Measurements from ENCODE around the gene PRR12.

PRR12 gene

GRCh38 chr19:49655570-49656455 is 64.8 kb downstream of the PRR12 start:
- ATAC-seq (replicated peaks) (peak; percentile 59), DNase-seq (no peak)
- H3K4me3 Mint-ChIP-seq, result no peak overlapping the region
- peaks cover 60% of the 10 kb centered on the region for H3K36me3 Mint-ChIP-seq (ENCODE audit: insufficient read depth)
- H3K9me3 Mint-ChIP-seq, result no peaks in the 10 kb centered on the region
- H3K27ac Mint-ChIP-seq, result peak overlapping the region; percentile 60 to 84
- no peaks in the 10 kb centered on the region for H3K27me3 Mint-ChIP-seq
- peaks cover 7% of the 10 kb centered on the region in 2 donors for H3K4me1 Mint-ChIP-seq (ENCODE audit: low read depth in 2 of 2)

- H3K4me1 Mint-ChIP-seq (ENCODE audit: low read depth in 2 of 2), result peaks cover 7% of the 10 kb centered on the region in 2 donors
- no peak overlapping the region for H3K4me3 Mint-ChIP-seq
- ATAC-seq (replicated peaks) (no peak), DNase-seq (no peak)
- no peak overlapping the region for H3K27ac Mint-ChIP-seq
- no peaks in the 10 kb centered on the region for H3K27me3 Mint-ChIP-seq
- no peaks in the 10 kb centered on the region for H3K9me3 Mint-ChIP-seq
- peaks cover 60% of the 10 kb centered on the region for H3K36me3 Mint-ChIP-seq (ENCODE audit: insufficient read depth)
These were observed 65.6 kb downstream of the PRR12 start for GRCh38 chr19:49656456-49657109.

DNA sequence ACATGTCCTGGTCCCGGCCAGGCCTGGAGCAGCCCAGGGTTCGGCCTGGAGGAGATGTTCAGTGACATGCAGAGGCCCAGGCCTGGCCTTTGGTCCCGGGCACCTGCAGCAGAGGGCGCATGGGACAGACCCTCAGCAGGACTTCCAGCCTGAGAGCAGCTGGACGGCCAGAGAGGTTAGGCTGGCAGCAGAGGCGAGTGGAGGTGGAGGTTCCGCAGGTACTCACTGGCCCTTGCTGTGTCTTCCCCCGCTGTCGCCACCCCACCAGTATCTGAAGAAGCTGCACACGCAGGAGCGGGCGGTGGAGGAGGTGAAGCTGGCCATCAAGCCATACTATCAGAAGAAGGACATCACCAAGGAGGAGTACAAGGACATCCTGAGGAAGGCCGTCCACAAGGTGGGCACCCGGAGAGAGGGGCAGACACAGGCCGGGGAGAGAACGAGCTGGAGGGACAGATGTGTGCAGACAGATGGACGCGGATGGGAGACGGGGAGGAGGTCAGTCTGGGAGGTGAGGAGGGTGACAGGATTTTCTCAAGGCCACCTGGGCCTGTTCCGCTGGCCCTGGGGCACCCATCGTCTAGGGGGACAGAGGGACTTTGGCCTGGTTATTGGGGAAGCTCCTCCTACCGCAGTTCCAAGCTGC is 66.6 kb downstream of the PRR12 start:
- H3K27ac Mint-ChIP-seq, result peak overlapping the region; percentile 55 to 77
- no peaks in the 10 kb centered on the region for H3K9me3 Mint-ChIP-seq
- no peak for DNase-seq
- peaks cover 7 to 13% of the 10 kb centered on the region in 2 donors for H3K4me1 Mint-ChIP-seq (ENCODE audit: low read depth in 2 of 2)
- no peak for ATAC-seq (replicated peaks)
- H3K4me3 Mint-ChIP-seq, result no peak overlapping the region
- no peaks in the 10 kb centered on the region for H3K27me3 Mint-ChIP-seq
- peaks cover 68% of the 10 kb centered on the region for H3K36me3 Mint-ChIP-seq (ENCODE audit: insufficient read depth)

DNA sequence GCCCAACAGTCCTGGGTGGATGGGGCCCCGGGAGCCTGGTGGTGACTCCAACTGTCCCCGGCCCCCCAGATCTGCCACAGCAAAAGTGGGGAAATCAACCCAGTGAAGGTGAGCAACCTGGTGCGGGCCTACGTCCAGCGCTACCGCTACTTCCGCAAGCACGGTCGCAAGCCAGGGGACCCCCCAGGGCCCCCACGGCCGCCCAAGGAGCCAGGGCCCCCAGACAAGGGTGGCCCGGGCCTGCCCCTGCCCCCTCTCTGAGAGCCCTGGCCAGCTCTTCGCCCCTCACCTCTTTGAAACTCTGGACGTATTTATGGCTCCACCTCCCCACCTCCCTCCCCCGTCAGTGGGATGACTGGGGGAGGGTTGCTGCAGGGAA is 67.1 kb downstream of the PRR12 start:
- peaks cover 7 to 16% of the 10 kb centered on the region in 2 donors for H3K4me1 Mint-ChIP-seq (ENCODE audit: low read depth in 2 of 2)
- H3K9me3 Mint-ChIP-seq, result no peaks in the 10 kb centered on the region
- ATAC-seq (replicated peaks), result no peak
- no peaks in the 10 kb centered on the region for H3K27me3 Mint-ChIP-seq
- H3K4me3 Mint-ChIP-seq, result no peak overlapping the region
- no peak for DNase-seq
- peak overlapping the region; percentile 55 to 77 for H3K27ac Mint-ChIP-seq
- peaks cover 69% of the 10 kb centered on the region for H3K36me3 Mint-ChIP-seq (ENCODE audit: insufficient read depth)

- ATAC-seq (replicated peaks), result no peak
- H3K27ac Mint-ChIP-seq, result peak overlapping the region in 1 of 2 donors; percentile 80
- no peak for DNase-seq
- H3K4me3 Mint-ChIP-seq, result no peak overlapping the region
- H3K4me1 Mint-ChIP-seq (ENCODE audit: low read depth in 2 of 2), result peaks cover 12 to 21% of the 10 kb centered on the region in 2 donors
- peaks cover 71% of the 10 kb centered on the region for H3K36me3 Mint-ChIP-seq (ENCODE audit: insufficient read depth)
- H3K27me3 Mint-ChIP-seq, result no peaks in the 10 kb centered on the region
- no peaks in the 10 kb centered on the region for H3K9me3 Mint-ChIP-seq
These were observed 67.8 kb downstream of the PRR12 start for GRCh38 chr19:49658566-49659442.

DNA sequence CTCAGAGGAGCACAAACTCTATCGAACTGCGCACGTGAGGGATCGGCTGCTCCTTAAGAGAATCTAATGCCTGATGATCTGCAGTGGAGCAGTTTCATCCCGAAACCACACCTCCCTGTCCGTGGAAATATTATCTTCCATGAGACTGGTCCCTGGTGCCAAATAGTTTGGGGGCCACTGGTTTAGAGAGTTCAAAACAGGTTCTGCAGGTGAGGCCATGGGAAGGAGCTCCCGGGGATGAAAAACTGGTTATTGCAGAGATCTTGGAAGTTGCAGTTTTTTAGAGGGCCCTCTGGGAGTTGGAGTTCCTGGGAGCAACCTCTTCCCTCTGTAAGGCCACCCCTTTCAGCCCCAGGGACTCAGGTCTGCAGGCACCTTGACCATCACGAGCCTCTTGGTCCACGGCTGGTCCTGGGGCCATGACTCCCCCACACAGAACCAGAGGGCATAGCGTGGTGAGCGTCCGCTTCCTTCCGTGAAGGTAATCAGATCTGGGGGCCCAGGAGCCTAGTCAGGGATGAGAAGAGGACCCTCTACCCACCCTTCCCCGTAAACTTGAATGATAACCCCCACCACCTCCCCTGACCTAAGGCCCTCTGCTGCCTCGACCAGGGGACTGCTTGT is 69.5 kb downstream of the PRR12 start:
- DNase-seq, result no peak
- H3K27me3 Mint-ChIP-seq, result no peaks in the 10 kb centered on the region
- peaks cover 74% of the 10 kb centered on the region for H3K36me3 Mint-ChIP-seq (ENCODE audit: insufficient read depth)
- H3K27ac Mint-ChIP-seq, result peak overlapping the region; percentile 28 to 80
- H3K9me3 Mint-ChIP-seq, result no peaks in the 10 kb centered on the region
- ATAC-seq (replicated peaks), result no peak
- H3K4me1 Mint-ChIP-seq (ENCODE audit: low read depth in 2 of 2), result peaks cover 25 to 34% of the 10 kb centered on the region in 2 donors
- H3K4me3 Mint-ChIP-seq, result no peak overlapping the region

GRCh38 chr19:49662011-49662410 is 71.0 kb downstream of the PRR12 start:
- no peak for ATAC-seq (replicated peaks)
- DNase-seq, result no peak
- H3K27me3 Mint-ChIP-seq, result no peaks in the 10 kb centered on the region
- peaks cover 71% of the 10 kb centered on the region for H3K36me3 Mint-ChIP-seq (ENCODE audit: insufficient read depth)
- H3K27ac Mint-ChIP-seq, result peak overlapping the region; percentile 94 to 97
- H3K4me1 Mint-ChIP-seq (ENCODE audit: low read depth in 2 of 2), result peaks cover 40 to 41% of the 10 kb centered on the region in 2 donors
- H3K4me3 Mint-ChIP-seq, result peak overlapping the region in 1 of 2 donors; percentile 98
- H3K9me3 Mint-ChIP-seq, result no peaks in the 10 kb centered on the region

DNA sequence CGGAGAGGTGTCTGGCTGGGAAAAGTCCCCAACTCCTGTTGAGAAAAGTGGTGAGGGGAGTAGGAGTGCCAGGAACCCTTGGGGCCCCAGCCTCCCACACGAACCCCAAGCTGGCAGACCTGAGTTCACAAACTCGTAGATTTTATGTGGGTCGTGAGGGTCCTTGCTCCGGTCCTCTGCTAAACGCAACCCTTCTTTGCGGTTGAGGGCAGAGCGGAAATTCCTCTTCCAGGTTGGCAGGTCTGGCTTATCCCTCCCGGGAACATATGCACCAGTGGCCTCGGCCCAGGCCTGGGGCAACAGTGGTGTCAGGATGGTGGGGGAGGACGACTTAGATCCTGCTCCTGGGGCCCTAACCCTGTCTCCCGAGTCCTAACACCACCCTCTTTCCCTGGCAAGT is 72.2 kb downstream of the PRR12 start:
- peak overlapping the region; percentile 98 to 100 for H3K4me3 Mint-ChIP-seq
- DNase-seq, result no peak
- H3K27ac Mint-ChIP-seq, result peak overlapping the region; percentile 94 to 97
- no peaks in the 10 kb centered on the region for H3K27me3 Mint-ChIP-seq
- peaks cover 39 to 45% of the 10 kb centered on the region in 2 donors for H3K4me1 Mint-ChIP-seq (ENCODE audit: low read depth in 2 of 2)
- H3K36me3 Mint-ChIP-seq (ENCODE audit: insufficient read depth), result peaks cover 64% of the 10 kb centered on the region
- H3K9me3 Mint-ChIP-seq, result no peaks in the 10 kb centered on the region
- no peak for ATAC-seq (replicated peaks)

GRCh38 chr19:49664171-49665035 is 73.4 kb downstream of the PRR12 start:
- peak overlapping the region; percentile 94 to 97 for H3K27ac Mint-ChIP-seq
- H3K4me1 Mint-ChIP-seq (ENCODE audit: low read depth in 2 of 2), result peaks cover 39 to 42% of the 10 kb centered on the region in 2 donors
- no peaks in the 10 kb centered on the region for H3K9me3 Mint-ChIP-seq
- DNase-seq (peak; percentile 80 to 86 (median 82)), ATAC-seq (replicated peaks) (peak; percentile 66)
- peak overlapping the region; percentile 98 to 100 for H3K4me3 Mint-ChIP-seq
- no peaks in the 10 kb centered on the region for H3K27me3 Mint-ChIP-seq
- peaks cover 58% of the 10 kb centered on the region for H3K36me3 Mint-ChIP-seq (ENCODE audit: insufficient read depth)

- peak in 1 of 3 experiments; percentile 38 for DNase-seq
- Mint-ChIP-seq H3K36me3 (ENCODE audit: insufficient read depth) (peaks cover 52% of the 10 kb centered on the region), H3K4me1 (ENCODE audit: low read depth in 2 of 2) (peaks cover 39 to 42% of the 10 kb centered on the region in 2 donors), H3K27me3 (no peaks in the 10 kb centered on the region), H3K4me3 (peak overlapping the region; percentile 98 to 100), H3K9me3 (no peaks in the 10 kb centered on the region), H3K27ac (peak overlapping the region; percentile 94 to 97)
- no peak for ATAC-seq (replicated peaks)
These were observed 74.0 kb downstream of the PRR12 start for GRCh38 chr19:49665036-49665350.

GRCh38 chr19:49665351-49666119 is 74.6 kb downstream of the PRR12 start, which contains the start of the genes BCL2L12 and IRF3:
Gene BCL2L12 (plus strand): TSS chr19:49665933. CDS start chr19:49666693, 760 bp downstream.
Gene IRF3 (minus strand): TSS chr19:49665857. CDS start chr19:49664838, 1,019 bp downstream.
- Mint-ChIP-seq H3K27ac (peak within 1 kb of the TSS; percentile 94 to 97), H3K36me3 (ENCODE audit: insufficient read depth) (peaks cover 47% of the 10 kb centered on the region), H3K27me3 (no peaks in the 10 kb centered on the region), H3K4me3 (peak within 1 kb of the TSS; percentile 98 to 100), H3K9me3 (no peaks in the 10 kb centered on the region), H3K4me1 (ENCODE audit: low read depth in 2 of 2) (peaks cover 38 to 39% of the 10 kb centered on the region in 2 donors)
- DNase-seq (peak; percentile 100), ATAC-seq (replicated peaks) (peak; percentile 82)
